IMR-90 (cell line): ENCODE results near the gene SPEG. TPM values are rescaled to one million over a fixed set of nuclear protein-coding genes. Genes with fewer than 3 reads are reported as not detected.
A peak's percentile ranks its signal among the peaks of the same experiment; 100 is the strongest.

Experiments
- ATAC-seq: fragments of 200-7000 bp; cut with Tn5 transposase; 2 replicates; pipeline ENCODE4 v1.9.1; 2020; ENCODE audit warnings: low read depth, mild to moderate bottlenecking, moderate library complexity
- BruUV-seq: library from RNA; stranded (reverse); fragments of 400-500 nt; replicated peaks from 2 replicates; lab custom pipeline; 2021; lab: Mats Ljungman, UMichigan
- CTCF ChIA-PET: fragments of 300-600 bp; formaldehyde crosslinking; extraction: SDS; loops from one replicate; lab custom pipeline; 2021; ENCODE audit warnings: antibody characterized with exemption; lab: Yijun Ruan, JAX
- POLR2A ChIA-PET: fragments of 300-600 bp; sonication (Branson Sonifier 250); formaldehyde crosslinking; loops from one replicate; lab custom pipeline; 2022; ENCODE audit warnings: antibody characterized with exemption; ENCODE audit not compliant: unreplicated experiment; lab: Charles Lee
- DNase-seq: peaks from one replicate; pipeline ENCODE4 v3.0.0; 2013
- H2AFZ ChIP-seq: replicated peaks from 2 replicates; pipeline ENCODE3; 2013; ENCODE audit warnings: low read length, mild to moderate bottlenecking; ENCODE audit not compliant: poor library complexity
- H2AK5ac ChIP-seq: 2 replicates; pipeline ENCODE4 v1.6.1; 2013; ENCODE audit warnings: low read depth, low read length, inconsistent platforms
- H2AK9ac ChIP-seq: replicated peaks from 2 replicates; pipeline ENCODE3; 2013; ENCODE audit warnings: mild to moderate bottlenecking, low read depth, low read length, moderate library complexity; ENCODE audit not compliant: poor library complexity
- H2BK120ac ChIP-seq: 2 replicates; pipeline ENCODE4 v1.6.1; 2013; ENCODE audit warnings: low read depth, low read length, inconsistent platforms
- H2BK15ac ChIP-seq: 3 replicates; pipeline ENCODE4 v1.6.1; 2013; ENCODE audit warnings: low read depth, low read length, inconsistent platforms
- H2BK20ac ChIP-seq: 2 replicates; pipeline ENCODE4 v1.6.1; 2013; ENCODE audit warnings: low read depth, mild to moderate bottlenecking, inconsistent platforms, low read length, moderate library complexity
- H2BK5ac ChIP-seq: 2 replicates; pipeline ENCODE4 v1.6.1; 2013; ENCODE audit warnings: mild to moderate bottlenecking, low read depth, low read length, inconsistent platforms; ENCODE audit not compliant: poor library complexity, severe bottlenecking
- H3K14ac ChIP-seq: replicated peaks from 2 replicates; pipeline ENCODE4 v1.6.1; 2013; ENCODE audit warnings: low read depth, low read length, inconsistent platforms
- H3K18ac ChIP-seq: 2 replicates; pipeline ENCODE4 v1.6.1; 2013; ENCODE audit warnings: low read depth, low read length, control low read depth
- H3K23ac ChIP-seq: 2 replicates; pipeline ENCODE4 v1.6.1; 2013; ENCODE audit warnings: low read depth, low read length, inconsistent platforms
- H3K27ac ChIP-seq: 2 replicates; pipeline ENCODE4 v1.5.1; 2013; ENCODE audit warnings: mild to moderate bottlenecking, control low read depth, low read length; ENCODE audit not compliant: insufficient read depth
- H3K27me3 ChIP-seq: 2 replicates; pipeline ENCODE4 v1.6.1; 2013; ENCODE audit warnings: low read length; ENCODE audit not compliant: control insufficient read depth, insufficient read depth
- H3K36me3 ChIP-seq: 2 replicates; pipeline ENCODE4 v1.6.1; 2013; ENCODE audit warnings: low read length, mixed read lengths; ENCODE audit not compliant: control insufficient read depth, insufficient read depth
- H3K4ac ChIP-seq: 2 replicates; pipeline ENCODE4 v1.6.1; 2013; ENCODE audit warnings: low read depth, low read length, inconsistent platforms
- H3K4me1 ChIP-seq: 2 replicates; pipeline ENCODE4 v1.6.1; 2013; ENCODE audit warnings: low read length, mixed read lengths; ENCODE audit not compliant: control insufficient read depth, insufficient read depth
- H3K4me2 ChIP-seq: 2 replicates; pipeline ENCODE4 v1.6.1; 2013; ENCODE audit warnings: low read depth, mild to moderate bottlenecking, control low read depth, low read length, moderate library complexity
- H3K4me3 ChIP-seq: 2 replicates; pipeline ENCODE4 v1.5.1; 2013; ENCODE audit warnings: low read depth, mild to moderate bottlenecking, control low read depth, low read length, moderate library complexity; ENCODE audit not compliant: insufficient read depth
- H3K56ac ChIP-seq: 2 replicates; pipeline ENCODE4 v1.6.1; 2013; ENCODE audit warnings: low read length, inconsistent platforms; ENCODE audit not compliant: insufficient read depth; ENCODE audit errors: extremely low read depth
- H3K79me1 ChIP-seq, 2 experiments: 2 replicates each; pipeline ENCODE4 v1.6.1; 2013; ENCODE audit warnings: low read length in 2 of 2, inconsistent platforms in 1 of 2, low read depth in 1 of 2
- H3K9ac ChIP-seq: 2 replicates; pipeline ENCODE4 v1.6.1; 2013; ENCODE audit warnings: low read depth, low read length, control low read depth
- H3K9me1 ChIP-seq: 2 replicates; pipeline ENCODE4 v1.6.1; 2013; ENCODE audit warnings: low read length, inconsistent platforms; ENCODE audit not compliant: insufficient read depth
- H3K9me3 ChIP-seq: 2 replicates; pipeline ENCODE4 v1.6.1; 2013; ENCODE audit warnings: low read length; ENCODE audit not compliant: control insufficient read depth, insufficient read depth
- H4K20me1 ChIP-seq: 2 replicates; pipeline ENCODE4 v1.6.1; 2013; ENCODE audit warnings: low read length, inconsistent platforms; ENCODE audit not compliant: insufficient read depth
- H4K5ac ChIP-seq: 2 replicates; pipeline ENCODE4 v1.6.1; 2013; ENCODE audit warnings: mild to moderate bottlenecking, low read depth, low read length, control low read depth
- H4K8ac ChIP-seq, 2 experiments: 2 replicates each; pipeline ENCODE4 v1.6.1; 2013; ENCODE audit warnings: low read depth in 2 of 2, low read length in 2 of 2, control low read depth in 1 of 2, inconsistent platforms in 1 of 2
- H4K91ac ChIP-seq: 2 replicates; pipeline ENCODE4 v1.6.1; 2013; ENCODE audit warnings: low read depth, low read length, inconsistent platforms; ENCODE audit not compliant: insufficient read depth
- BHLHE40 ChIP-seq: fragments of 150-350 bp; IDR thresholded peaks from 2 replicates; pipeline ENCODE4 v1.6.1; 2016; ENCODE audit warnings: mild to moderate bottlenecking, low read depth, low read length
- CEBPB ChIP-seq: IDR thresholded peaks from 2 replicates; pipeline ENCODE4 v1.6.1; 2012; ENCODE audit warnings: low read depth, low read length, improper control_type of control experiment
- CHD1 ChIP-seq: IDR thresholded peaks from 2 replicates; pipeline ENCODE4 v1.6.1; 2012; ENCODE audit warnings: low read depth, low read length, improper control_type of control experiment
- CTCF ChIP-seq: conservative IDR thresholded peaks from 2 replicates; pipeline ENCODE4 v1.5.1; 2012; ENCODE audit warnings: mild to moderate bottlenecking, low read depth, low read length, improper control_type of control experiment
- ELK1 ChIP-seq: fragments of 150-350 bp; IDR thresholded peaks from 2 replicates; pipeline ENCODE4 v1.6.1; 2016; ENCODE audit warnings: low read depth, mild to moderate bottlenecking, low read length, moderate library complexity, borderline replicate concordance
- FOS ChIP-seq: fragments of 150-350 bp; IDR thresholded peaks from 2 replicates; pipeline ENCODE4 v1.6.1; 2016; ENCODE audit warnings: low read depth, low read length
- MAFK ChIP-seq: IDR thresholded peaks from 2 replicates; pipeline ENCODE4 v1.6.1; 2012; ENCODE audit warnings: low read depth, low read length, improper control_type of control experiment
- MAZ ChIP-seq: IDR thresholded peaks from 2 replicates; pipeline ENCODE4 v1.6.1; 2012; ENCODE audit warnings: low read depth, mild to moderate bottlenecking, low read length, improper control_type of control experiment, moderate library complexity, borderline replicate concordance
- MXI1 ChIP-seq: IDR thresholded peaks from 2 replicates; pipeline ENCODE4 v1.6.1; 2012; ENCODE audit warnings: low read depth, mild to moderate bottlenecking, low read length, moderate library complexity, borderline replicate concordance
- NFE2L2 ChIP-seq: fragments of 150-350 bp; IDR thresholded peaks from 2 replicates; pipeline ENCODE4 v1.6.1; 2016; ENCODE audit warnings: low read depth, mild to moderate bottlenecking, low read length
- POLR2A ChIP-seq: IDR thresholded peaks from 2 replicates; pipeline ENCODE4 v1.6.1; 2012; ENCODE audit warnings: mild to moderate bottlenecking, low read depth, low read length
- RAD21 ChIP-seq: IDR thresholded peaks from 2 replicates; pipeline ENCODE4 v1.6.1; 2012; ENCODE audit warnings: low read length, improper control_type of control experiment
- RCOR1 ChIP-seq: IDR thresholded peaks from 2 replicates; pipeline ENCODE4 v1.6.1; 2012; ENCODE audit warnings: mild to moderate bottlenecking, low read length, improper control_type of control experiment; ENCODE audit not compliant: insufficient replicate concordance
- RFX5 ChIP-seq: IDR thresholded peaks from 2 replicates; pipeline ENCODE4 v1.8.0; 2012; ENCODE audit warnings: low read depth, mild to moderate bottlenecking, low read length, moderate library complexity
- SMC3 ChIP-seq: fragments of 150-350 bp; IDR thresholded peaks from 2 replicates; pipeline ENCODE4 v1.6.1; 2016; ENCODE audit warnings: low read depth, mild to moderate bottlenecking, antibody characterized with exemption, low read length, moderate library complexity
- USF2 ChIP-seq: fragments of 150-350 bp; IDR thresholded peaks from 2 replicates; pipeline ENCODE4 v1.6.1; 2017; ENCODE audit warnings: mild to moderate bottlenecking, antibody characterized with exemption, low read length, low read depth
- WGBS, 2 experiments: methylation state at CpG; one replicate each; pipeline versions ENCODE4 v1.1.5 to v1.1.7; 2013; ENCODE audit warnings: missing lambda C conversion rate in 2 of 2; ENCODE audit not compliant: insufficient read length in 1 of 2; ENCODE audit errors: extremely low coverage in 2 of 2; 5-methylcytosine and 5-hydroxymethylcytosine counted together
- dilution Hi-C: fragments of 300-500 bp; cut with HindIII; formaldehyde crosslinking; loops from one replicate; pipeline ENCODE4 v1.14.3; 2018; ENCODE audit warnings: low sequenced_read_pairs; ENCODE audit not compliant: unreplicated experiment
- in situ Hi-C: fragments of 300-500 bp; cut with MboI; formaldehyde crosslinking; loops from 3 replicates; pipeline ENCODE4 v1.14.3; 2019; ENCODE audit warnings: low sequenced_read_pairs, inconsistent platforms, mixed read lengths
- intact Hi-C: fragments of 100-400 bp; cut with micrococcal nuclease; formaldehyde crosslinking; loops from 2 replicates; pipeline ENCODE4 v1.10.0; 2022
- polyA plus RNA-seq, 3 experiments: library from polyadenylated mRNA; depleted of rRNA; stranded (reverse); fragments of >200 nt; gene quantifications; 2 replicates each; pipeline ENCODE4 v1.2.3, GENCODE V29; 2012; ENCODE audit warnings: low replicate concordance in 1 of 3
- total RNA-seq: library from RNA; depleted of rRNA; stranded (reverse); fragments of >200 nt; gene quantifications from 2 replicates; pipeline ENCODE4 v1.2.3, GENCODE V29; 2012

Gene SPEG
- total and polyA plus RNA-seq, 2 of the 4 experiments (the other 2 are of a cell fraction): 6.8 to 81.6 TPM

- Histone ChIP-seq H3K27ac (no peak overlapping the region), H2AFZ (peak overlapping the region; percentile 34), H2BK5ac (peak overlapping the region; percentile 25), H4K8ac (peak overlapping the region in 1 of 2 experiments; percentile 8; a peak in 1 of 4 replicates), H4K91ac (no peak overlapping the region), H4K5ac (no peak overlapping the region), H4K20me1 (no peaks in the 10 kb centered on the region; the same call in 1 of the 2 replicates), H3K79me1 (peaks cover 23 to 49% of the 10 kb centered on the region in 2 experiments), H2AK9ac (peak overlapping the region; percentile 75), H3K9me1 (peaks cover 15% of the 10 kb centered on the region), H3K9me3 (no peaks in the 10 kb centered on the region), H2AK5ac (0 out of 2 replicates have a peak overlapping the region, but pooled peaks have one; percentile 12), H3K14ac (no peak overlapping the region), H3K4me2 (no peak overlapping the region; the same call in 1 of the 2 replicates), H2BK120ac (no peak overlapping the region), H3K36me3 (peaks cover 41% of the 10 kb centered on the region), H2BK15ac (no peak overlapping the region), H3K4me1 (peaks cover 28% of the 10 kb centered on the region), H3K23ac (no peak overlapping the region), H3K4me3 (no peak overlapping the region), H3K18ac (no peak overlapping the region), H3K9ac (no peak overlapping the region; the same call in 1 of the 2 replicates), H2BK20ac (no peak overlapping the region), H3K27me3 (no peaks in the 10 kb centered on the region), H3K4ac (0 out of 2 replicates have a peak overlapping the region, but pooled peaks have one; percentile 0), H3K56ac (no peak overlapping the region)
- ATAC-seq (peak; percentile 10), DNase-seq (peak; percentile 67)
- ChIA-PET POLR2A (interaction anchor here (0.6 kb wide), 1 partner anchor 28 kb away, joined by 6 read pairs; no protein-coding TSS in a partner anchor), CTCF (interaction anchor here (0.5 to 1.3 kb wide), 3 partner anchors 13 to 65 kb away, joined by 3 to 5 read pairs (median 3); no protein-coding TSS in a partner anchor)
- 80% methylated on average over 1 of the region's 6 CpGs; no CpG with 5 or more reads in 1 of the 2 experiments for WGBS, 2 experiments
- intact Hi-C loops: no loop called here
- TF ChIP-seq POLR2A (no peak), MAZ (no peak), NFE2L2 (no peak), CTCF (no peak), BHLHE40 (no peak), SMC3 (no peak), USF2 (no peak), RFX5 (no peak), CEBPB (no peak), RCOR1 (no peak), CHD1 (no peak), ELK1 (no peak), MAFK (no peak), MXI1 (no peak), FOS (no peak), RAD21 (no peak)
- no TSS peak for BruUV-seq
- dilution Hi-C loops: no loop called here
- in situ Hi-C loops: no loop called here
Observed at GRCh38 chr2:219446101-219446504, 11.5 kb downstream of the SPEG start.
